ENCODE data around the gene STX8.

Gene STX8

GRCh38 chr17:9434642-9435057 is 141.0 kb downstream of the STX8 start:
- DNase-seq, result no peak

GRCh38 chr17:9432934-9433421 is 142.6 kb downstream of the STX8 start:
- no peak for DNase-seq

GRCh38 chr17:9432134-9432885 is 143.3 kb downstream of the STX8 start:
- no peak for DNase-seq

- no peak for DNase-seq
Measured at GRCh38 chr17:9431620-9432019, 144.0 kb downstream of the STX8 start.

- DNase-seq, result no peak
Measured at GRCh38 chr17:9427465-9428315, 147.9 kb downstream of the STX8 start.

GRCh38 chr17:9424071-9424640 is 151.5 kb downstream of the STX8 start:
- no peak for DNase-seq

- no peak for DNase-seq
Measured at GRCh38 chr17:9421525-9421924, 154.1 kb downstream of the STX8 start.

- no peak for DNase-seq
Measured at GRCh38 chr17:9419932-9420453, 155.6 kb downstream of the STX8 start.

- DNase-seq, result no peak
Measured at GRCh38 chr17:9414471-9414870, 161.1 kb downstream of the STX8 start.

GRCh38 chr17:9410737-9411136 is 164.9 kb downstream of the STX8 start:
- DNase-seq, result no peak

- no peak for DNase-seq
Measured at GRCh38 chr17:9410301-9410700, 165.3 kb downstream of the STX8 start.

- no peak for DNase-seq
Measured at GRCh38 chr17:9409878-9410277, 165.7 kb downstream of the STX8 start.

- no peak for DNase-seq
Measured at GRCh38 chr17:9408868-9409829, 166.5 kb downstream of the STX8 start.

- DNase-seq, result no peak
Measured at GRCh38 chr17:9408381-9408780, 167.2 kb downstream of the STX8 start.

- no peak for DNase-seq
Measured at GRCh38 chr17:9406046-9406606, 169.5 kb downstream of the STX8 start.

- no peak for DNase-seq
Measured at GRCh38 chr17:9403257-9403656, 172.4 kb downstream of the STX8 start.

- DNase-seq, result peak; percentile 27
Measured at GRCh38 chr17:9402590-9403199, 172.9 kb downstream of the STX8 start.

- no peak for DNase-seq
Measured at GRCh38 chr17:9401434-9401833, 174.2 kb downstream of the STX8 start.

GRCh38 chr17:9389111-9389527 is 186.5 kb downstream of the STX8 start:
- peak; percentile 16 for DNase-seq

- no peak for DNase-seq
Measured at GRCh38 chr17:9386401-9386800, 189.2 kb downstream of the STX8 start.

- no peak for DNase-seq
Measured at GRCh38 chr17:9383826-9384225, 191.8 kb downstream of the STX8 start.

Data from stimulated activated CD4-positive, alpha-beta T cell treated with anti-CD3 and anti-CD28 coated beads, Interleukin-4, amount 100 ng/mL, for 24 hours (primary cell).